Parathyroid adenoma (tissue), 2 donors: ENCODE measurements around the gene SLC39A1.
A peak's percentile ranks its signal among the peaks of the same experiment; 100 is the strongest.

Experiments used
- H2AFZ ChIP-seq: fragments of 300-600 bp; sonication (generic); one replicate; pipeline ENCODE4 v1.7.0; 2017; ENCODE audit warnings: antibody characterized with exemption, mild to moderate bottlenecking
- H3K27ac ChIP-seq: fragments of 300-600 bp; sonication (generic); one replicate; pipeline ENCODE4 v1.7.0; 2017
- H3K27me3 ChIP-seq: fragments of 300-600 bp; sonication (generic); one replicate; pipeline ENCODE4 v1.7.0; 2017; ENCODE audit warnings: low read length; ENCODE audit not compliant: control insufficient read depth, insufficient read depth
- H3K36me3 ChIP-seq: fragments of 300-600 bp; sonication (generic); one replicate; pipeline ENCODE4 v1.7.0; 2017; ENCODE audit warnings: low read length; ENCODE audit not compliant: control insufficient read depth, insufficient read depth
- H3K4me1 ChIP-seq: fragments of 300-600 bp; sonication (generic); one replicate; pipeline ENCODE4 v1.7.0; 2017; ENCODE audit warnings: control low read depth
- H3K4me2 ChIP-seq: fragments of 300-600 bp; sonication (generic); one replicate; pipeline ENCODE4 v1.7.0; 2017; ENCODE audit warnings: low read length
- H3K4me3 ChIP-seq: fragments of 300-600 bp; sonication (generic); one replicate; pipeline ENCODE4 v1.7.0; 2017; ENCODE audit warnings: low read depth, low read length
- H3K79me2 ChIP-seq: fragments of 300-600 bp; sonication (generic); one replicate; pipeline ENCODE4 v1.7.0; 2017; ENCODE audit warnings: control low read depth
- H3K9ac ChIP-seq: fragments of 300-600 bp; sonication (generic); one replicate; pipeline ENCODE4 v1.7.0; 2017; ENCODE audit warnings: mild to moderate bottlenecking
- H3K9me3 ChIP-seq: fragments of 300-600 bp; sonication (generic); one replicate; pipeline ENCODE4 v1.7.0; 2017; ENCODE audit warnings: low read length; ENCODE audit not compliant: control insufficient read depth
- TF ChIP-seq, protein P1 (sequence below): fragments of 300-600 bp; sonication (generic); IDR thresholded peaks from one replicate; pipeline ENCODE4 v1.7.0; 2017; ENCODE audit warnings: antibody characterized with exemption, mild to moderate bottlenecking
- donor health status: primary hyperparathyroidism.

SLC39A1 gene

DNA sequence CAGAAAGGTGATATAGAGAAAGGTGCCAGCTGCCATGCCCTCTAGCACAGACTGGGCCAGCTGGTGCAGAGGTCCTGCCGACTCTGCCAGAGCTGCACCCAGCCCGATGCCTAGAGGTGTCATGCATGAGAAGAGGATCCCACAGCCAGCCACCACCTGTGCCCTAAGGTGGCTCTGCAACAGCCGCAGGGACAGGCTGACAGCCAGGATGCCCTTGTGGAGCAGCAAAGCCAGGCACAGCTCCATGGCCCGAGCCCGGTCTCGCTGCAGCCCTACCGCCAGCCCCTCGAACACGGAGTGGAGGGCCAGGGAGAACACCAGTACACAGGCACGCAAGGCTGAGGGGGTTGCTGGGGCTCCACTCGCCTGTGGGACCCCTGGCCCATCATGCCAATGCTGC is 3.1 kb downstream of the SLC39A1 start:
- TF ChIP-seq, protein P1, sequence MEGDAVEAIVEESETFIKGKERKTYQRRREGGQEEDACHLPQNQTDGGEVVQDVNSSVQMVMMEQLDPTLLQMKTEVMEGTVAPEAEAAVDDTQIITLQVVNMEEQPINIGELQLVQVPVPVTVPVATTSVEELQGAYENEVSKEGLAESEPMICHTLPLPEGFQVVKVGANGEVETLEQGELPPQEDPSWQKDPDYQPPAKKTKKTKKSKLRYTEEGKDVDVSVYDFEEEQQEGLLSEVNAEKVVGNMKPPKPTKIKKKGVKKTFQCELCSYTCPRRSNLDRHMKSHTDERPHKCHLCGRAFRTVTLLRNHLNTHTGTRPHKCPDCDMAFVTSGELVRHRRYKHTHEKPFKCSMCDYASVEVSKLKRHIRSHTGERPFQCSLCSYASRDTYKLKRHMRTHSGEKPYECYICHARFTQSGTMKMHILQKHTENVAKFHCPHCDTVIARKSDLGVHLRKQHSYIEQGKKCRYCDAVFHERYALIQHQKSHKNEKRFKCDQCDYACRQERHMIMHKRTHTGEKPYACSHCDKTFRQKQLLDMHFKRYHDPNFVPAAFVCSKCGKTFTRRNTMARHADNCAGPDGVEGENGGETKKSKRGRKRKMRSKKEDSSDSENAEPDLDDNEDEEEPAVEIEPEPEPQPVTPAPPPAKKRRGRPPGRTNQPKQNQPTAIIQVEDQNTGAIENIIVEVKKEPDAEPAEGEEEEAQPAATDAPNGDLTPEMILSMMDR: no peak
- peaks cover 11% of the 10 kb centered on the region for H3K4me1 ChIP-seq
- no peak overlapping the region for H3K4me3 ChIP-seq
- no peaks in the 10 kb centered on the region for H3K36me3 ChIP-seq
- H3K27me3 ChIP-seq: no peaks in the 10 kb centered on the region
- H3K9ac ChIP-seq: no peak overlapping the region
- no peaks in the 10 kb centered on the region for H3K9me3 ChIP-seq
- peaks cover 20% of the 10 kb centered on the region for H3K79me2 ChIP-seq
- H3K27ac ChIP-seq: no peak overlapping the region
- no peak overlapping the region for H2AFZ ChIP-seq
- H3K4me2 ChIP-seq: no peak overlapping the region

DNA sequence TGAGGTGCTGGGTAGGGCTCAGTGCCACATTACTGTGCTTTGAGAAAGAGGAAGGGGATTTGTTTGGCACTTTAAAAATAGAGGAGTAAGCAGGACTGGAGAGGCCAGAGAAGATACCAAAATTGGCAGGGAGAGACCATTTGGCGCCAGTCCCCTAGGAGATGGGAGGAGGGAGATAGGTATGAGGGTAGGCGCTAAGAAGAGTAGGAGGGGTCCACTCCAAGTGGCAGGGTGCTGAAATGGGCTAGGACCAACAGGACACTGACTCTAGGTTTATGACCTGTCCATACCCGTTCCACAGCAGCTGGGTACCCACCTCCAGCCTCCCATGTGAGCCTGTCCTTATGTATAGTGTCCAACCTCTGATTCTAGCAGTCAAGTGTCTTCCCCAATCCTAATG is 3.9 kb downstream of the SLC39A1 start:
- Histone ChIP-seq H3K79me2 (peaks cover 23% of the 10 kb centered on the region), H3K27me3 (no peaks in the 10 kb centered on the region), H2AFZ (no peak overlapping the region), H3K4me2 (no peak overlapping the region), H3K4me3 (no peak overlapping the region), H3K4me1 (peaks cover 11% of the 10 kb centered on the region), H3K27ac (no peak overlapping the region), H3K9me3 (no peaks in the 10 kb centered on the region), H3K9ac (no peak overlapping the region), H3K36me3 (no peaks in the 10 kb centered on the region)
- TF ChIP-seq, protein P1: no peak

DNA sequence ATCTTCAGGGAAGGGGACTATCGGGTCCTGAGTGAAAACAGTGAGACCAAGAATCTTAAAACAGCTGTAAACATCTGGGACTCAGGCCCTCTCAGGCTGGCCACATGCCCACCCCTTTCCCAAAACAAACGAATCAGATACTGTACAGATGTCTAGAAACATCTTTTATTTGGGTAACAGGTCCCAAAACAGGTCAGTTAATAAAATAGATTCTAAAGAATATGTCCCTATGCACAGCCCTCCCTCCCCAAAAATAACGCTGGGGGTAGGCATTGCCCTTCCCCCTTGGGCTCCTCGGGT is 4.4 kb downstream of the SLC39A1 start:
- Histone ChIP-seq H3K4me3 (peak overlapping the region; percentile 92), H3K27ac (peak overlapping the region; percentile 30), H2AFZ (peak overlapping the region; percentile 78), H3K36me3 (no peaks in the 10 kb centered on the region), H3K79me2 (peaks cover 23% of the 10 kb centered on the region), H3K4me1 (peaks cover 11% of the 10 kb centered on the region), H3K27me3 (no peaks in the 10 kb centered on the region), H3K9me3 (no peaks in the 10 kb centered on the region), H3K9ac (no peak overlapping the region), H3K4me2 (peak overlapping the region; percentile 38)
- TF ChIP-seq, protein P1: no peak

DNA sequence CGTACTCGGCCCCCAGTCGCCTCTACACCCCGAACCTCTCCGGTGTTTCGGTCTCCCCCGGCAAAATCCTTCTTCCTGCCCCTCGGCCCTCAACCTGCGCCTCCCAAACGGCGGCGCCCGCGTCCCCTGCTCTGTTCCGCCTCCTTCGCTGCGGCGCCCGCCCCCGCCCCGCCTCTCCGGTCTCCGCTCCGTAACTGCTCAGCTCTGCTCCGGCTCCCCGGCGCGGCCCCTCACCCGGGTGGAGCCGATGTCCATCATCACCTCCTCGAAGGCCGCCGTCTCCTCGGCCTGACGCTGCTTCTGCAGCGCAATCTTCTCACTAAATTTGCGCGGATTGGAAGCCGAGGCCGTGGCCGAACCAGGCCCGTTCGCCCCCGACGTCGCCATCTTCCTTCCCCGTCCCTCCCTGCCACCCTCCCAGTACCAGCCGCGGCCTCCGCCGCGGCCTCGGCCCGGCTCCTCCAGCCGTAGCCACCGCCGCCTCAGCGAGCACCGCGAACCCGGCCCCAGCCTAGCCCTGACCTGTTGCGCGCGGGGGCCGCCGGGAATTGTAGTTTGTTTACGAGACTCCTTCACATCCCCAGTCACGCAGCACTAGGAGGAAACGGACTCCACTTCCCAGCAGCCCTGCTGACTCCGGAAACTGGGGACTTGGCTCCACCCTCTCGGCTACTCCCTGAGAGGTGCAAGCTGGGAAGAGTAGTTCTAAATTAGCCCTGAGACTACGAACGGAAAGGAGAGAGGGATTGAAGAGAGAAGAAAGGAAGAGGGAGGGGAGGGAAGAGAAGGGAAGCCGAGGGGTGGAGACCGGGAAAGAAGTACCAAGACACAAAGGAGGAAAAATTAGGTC is 5.0 kb downstream of the SLC39A1 start, which contains the start of gene CRTC2:
Gene CRTC2, minus strand, starts transcription at position 502 of the 850 bp plus-strand sequence. Its CDS starts 115 bp downstream, at position 387.
- peak within 1 kb of the TSS; percentile 92 for H3K4me3 ChIP-seq
- H3K4me2 ChIP-seq: peak within 1 kb of the TSS; percentile 80
- peak within 1 kb of the TSS; percentile 85 for H3K27ac ChIP-seq
- no peaks in the 10 kb centered on the region for H3K27me3 ChIP-seq
- no peaks in the 10 kb centered on the region for H3K36me3 ChIP-seq
- H2AFZ ChIP-seq: peak within 1 kb of the TSS; percentile 78
- H3K9ac ChIP-seq: peak within 1 kb of the TSS; percentile 38
- no peaks in the 10 kb centered on the region for H3K9me3 ChIP-seq
- TF ChIP-seq, protein P1: no peak
- H3K79me2 ChIP-seq: peaks cover 23% of the 10 kb centered on the region
- H3K4me1 ChIP-seq: peaks cover 11% of the 10 kb centered on the region

DNA sequence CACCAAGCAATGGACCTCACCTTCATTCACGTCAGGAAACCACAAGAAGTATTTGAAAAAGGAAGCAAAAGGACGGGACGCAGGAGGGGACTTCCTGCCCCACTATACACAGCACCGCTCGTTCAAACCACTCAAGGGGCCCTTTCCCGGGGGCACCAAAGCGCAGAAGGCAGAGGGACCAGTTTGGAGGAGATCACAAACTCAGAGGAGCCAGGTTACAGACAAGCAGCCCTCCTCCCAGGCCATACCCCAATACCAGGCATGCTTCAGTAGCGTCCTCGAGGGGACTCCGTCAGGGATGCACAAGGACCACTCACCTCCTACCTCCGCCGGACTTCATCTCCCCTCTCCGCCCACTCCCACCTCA is 5.6 kb downstream of the SLC39A1 start:
- Histone ChIP-seq H3K4me1 (peaks cover 11% of the 10 kb centered on the region), H3K36me3 (no peaks in the 10 kb centered on the region), H3K27ac (peak overlapping the region; percentile 85), H3K4me3 (peak overlapping the region; percentile 92), H2AFZ (peak overlapping the region; percentile 78), H3K9me3 (no peaks in the 10 kb centered on the region), H3K4me2 (peak overlapping the region; percentile 80), H3K27me3 (no peaks in the 10 kb centered on the region), H3K79me2 (peaks cover 20% of the 10 kb centered on the region), H3K9ac (peak overlapping the region; percentile 38)
- TF ChIP-seq, protein P1: no peak
